ENCODE data around the gene BCKDK.
A peak's percentile ranks its signal among the peaks of the same experiment; 100 is the strongest.

DNA sequence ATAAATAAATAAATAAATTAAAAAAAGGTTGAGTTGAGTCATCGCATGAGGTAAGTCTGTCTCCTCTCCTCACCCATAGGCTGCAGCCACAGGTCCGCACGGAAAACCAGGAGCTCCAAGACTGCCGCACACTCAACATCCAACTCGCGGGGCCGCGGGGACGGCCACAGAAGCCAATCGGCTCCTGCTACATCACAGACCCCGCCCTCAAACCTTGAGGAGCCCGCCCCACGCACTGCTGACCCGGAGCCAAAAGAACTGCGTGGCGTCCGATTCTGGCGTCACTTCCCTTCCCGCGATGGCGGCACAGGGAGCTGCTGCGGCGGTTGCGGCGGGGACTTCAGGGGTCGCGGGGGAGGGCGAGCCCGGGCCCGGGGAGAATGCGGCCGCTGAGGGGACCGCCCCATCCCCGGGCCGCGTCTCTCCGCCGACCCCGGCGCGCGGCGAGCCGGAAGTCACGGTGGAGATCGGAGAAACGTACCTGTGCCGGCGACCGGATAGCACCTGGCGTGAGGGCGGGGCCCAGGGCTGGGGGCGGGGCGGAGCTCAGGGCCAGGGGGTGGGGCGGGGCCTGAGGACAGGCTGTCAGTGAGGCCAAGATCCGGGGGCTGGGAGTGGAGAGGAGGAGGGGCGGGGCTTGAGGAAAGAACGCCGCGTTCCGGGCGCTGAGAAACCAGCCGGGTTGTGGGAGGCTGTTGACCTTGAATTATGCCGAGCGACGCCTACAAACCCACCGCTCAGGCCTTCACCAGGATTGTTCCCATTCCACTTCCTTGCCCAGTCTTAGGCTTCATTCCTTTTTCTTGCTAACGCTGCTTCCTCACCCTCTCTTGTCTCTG lies 9.4 kb downstream of the BCKDK start, which contains the start of gene KAT8:
- no peak for TF ChIP-seq MYC (IDR thresholded peaks at IDR 0.05; ENCODE audit: low read depth, low read length)
- peak; percentile 86 for TF ChIP-seq POLR2AphosphoS5 (IDR thresholded peaks at IDR 0.05; ENCODE audit: insufficient read depth, low read depth, low read length)
- peak; percentile 84 for TF ChIP-seq POLR2A (IDR thresholded peaks at IDR 0.05; ENCODE audit: low read depth, low read length)
- TF ChIP-seq, protein P1, sequence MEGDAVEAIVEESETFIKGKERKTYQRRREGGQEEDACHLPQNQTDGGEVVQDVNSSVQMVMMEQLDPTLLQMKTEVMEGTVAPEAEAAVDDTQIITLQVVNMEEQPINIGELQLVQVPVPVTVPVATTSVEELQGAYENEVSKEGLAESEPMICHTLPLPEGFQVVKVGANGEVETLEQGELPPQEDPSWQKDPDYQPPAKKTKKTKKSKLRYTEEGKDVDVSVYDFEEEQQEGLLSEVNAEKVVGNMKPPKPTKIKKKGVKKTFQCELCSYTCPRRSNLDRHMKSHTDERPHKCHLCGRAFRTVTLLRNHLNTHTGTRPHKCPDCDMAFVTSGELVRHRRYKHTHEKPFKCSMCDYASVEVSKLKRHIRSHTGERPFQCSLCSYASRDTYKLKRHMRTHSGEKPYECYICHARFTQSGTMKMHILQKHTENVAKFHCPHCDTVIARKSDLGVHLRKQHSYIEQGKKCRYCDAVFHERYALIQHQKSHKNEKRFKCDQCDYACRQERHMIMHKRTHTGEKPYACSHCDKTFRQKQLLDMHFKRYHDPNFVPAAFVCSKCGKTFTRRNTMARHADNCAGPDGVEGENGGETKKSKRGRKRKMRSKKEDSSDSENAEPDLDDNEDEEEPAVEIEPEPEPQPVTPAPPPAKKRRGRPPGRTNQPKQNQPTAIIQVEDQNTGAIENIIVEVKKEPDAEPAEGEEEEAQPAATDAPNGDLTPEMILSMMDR (IDR thresholded peaks at IDR 0.05; ENCODE audit: extremely low read depth in 1 of 2, insufficient read depth in 1 of 2, low read depth in 1 of 2, low read length in 2 of 2) = no peak
- TF ChIP-seq MAX (IDR thresholded peaks at IDR 0.05; ENCODE audit: insufficient read depth, insufficient read length) = no peak
- TF ChIP-seq EZH2 (IDR thresholded peaks at IDR 0.05; ENCODE audit: borderline replicate concordance, low read depth, low read length, severe bottlenecking) = no peak
- no peak for TF ChIP-seq GATA2 (IDR thresholded peaks at IDR 0.05; ENCODE audit: insufficient read depth, insufficient read length, low read depth, low read length)
- TF ChIP-seq JUN (IDR thresholded peaks at IDR 0.05; ENCODE audit: borderline replicate concordance, insufficient read depth, insufficient read length, low read depth) = no peak

Measured in endothelial cell of umbilical vein (primary cell).